ENCODE measurements around the gene KIF1A. TPM values are rescaled to one million over a fixed set of nuclear protein-coding genes. Genes with fewer than 3 reads are reported as not detected.

Gene KIF1A
- polyA plus RNA-seq, 1 donor, result 15.8 TPM

DNA sequence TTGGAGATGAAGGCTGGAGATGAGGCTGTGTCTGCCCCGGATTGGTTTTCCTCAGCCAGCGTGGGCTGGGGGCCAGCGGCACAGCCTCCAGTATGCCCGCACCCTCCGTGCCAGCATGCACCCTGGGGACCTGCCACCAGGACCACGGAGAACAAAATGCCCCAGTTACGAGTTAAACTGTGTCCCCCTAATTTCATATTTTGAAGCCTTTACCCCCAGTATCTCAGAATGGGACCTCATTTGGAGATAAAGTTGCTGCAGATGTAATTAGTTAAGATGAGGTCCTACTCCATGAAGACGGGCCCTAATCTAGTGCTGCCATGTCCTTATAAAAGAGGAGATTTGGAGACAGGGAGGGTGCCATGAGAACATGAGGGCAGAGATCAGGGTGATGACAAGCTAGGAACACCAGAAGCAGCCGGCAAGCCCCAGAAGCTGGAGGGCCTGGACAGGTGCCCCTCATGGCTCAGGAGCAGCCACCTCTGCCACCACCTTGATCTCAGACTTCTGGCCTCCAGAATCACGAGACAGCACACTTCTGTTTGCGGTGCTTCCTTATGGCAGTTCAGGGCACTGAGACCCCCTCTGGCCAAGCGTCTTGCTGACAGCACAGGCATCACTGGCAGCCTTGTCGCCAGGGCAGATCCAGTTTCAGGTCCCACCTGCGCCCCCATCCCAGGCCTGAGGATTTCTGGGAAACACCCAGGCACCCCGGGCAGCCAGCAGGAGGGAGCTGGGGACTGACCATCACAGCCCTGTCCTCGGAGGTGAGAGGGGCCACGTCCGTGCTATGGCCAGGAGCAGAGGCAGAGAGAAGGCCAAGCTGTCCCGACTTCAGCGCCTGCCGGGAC, 29.4 kb downstream of the KIF1A start:
- no peaks in the 10 kb centered on the region for H3K27me3 ChIP-seq (ENCODE audit: control insufficient read depth, insufficient read depth, low read length)
- no peak overlapping the region for H3K27ac ChIP-seq (ENCODE audit: low read length)
- no peaks in the 10 kb centered on the region for H3K9me3 ChIP-seq (ENCODE audit: control insufficient read depth, low read depth, low read length)
- no peak for DNase-seq
- no peaks in the 10 kb centered on the region for H3K36me3 ChIP-seq (ENCODE audit: control insufficient read depth, insufficient read depth, low read length)
- H3K4me1 ChIP-seq (ENCODE audit: control insufficient read depth, insufficient read depth, low read length), result peaks cover 19% of the 10 kb centered on the region
- no peak overlapping the region for H3K4me3 ChIP-seq (ENCODE audit: low read length)
- WGBS (ENCODE audit: insufficient coverage, low lambda C conversion rate), result no CpG with 5 or more reads among the region's 21 CpGs

DNA sequence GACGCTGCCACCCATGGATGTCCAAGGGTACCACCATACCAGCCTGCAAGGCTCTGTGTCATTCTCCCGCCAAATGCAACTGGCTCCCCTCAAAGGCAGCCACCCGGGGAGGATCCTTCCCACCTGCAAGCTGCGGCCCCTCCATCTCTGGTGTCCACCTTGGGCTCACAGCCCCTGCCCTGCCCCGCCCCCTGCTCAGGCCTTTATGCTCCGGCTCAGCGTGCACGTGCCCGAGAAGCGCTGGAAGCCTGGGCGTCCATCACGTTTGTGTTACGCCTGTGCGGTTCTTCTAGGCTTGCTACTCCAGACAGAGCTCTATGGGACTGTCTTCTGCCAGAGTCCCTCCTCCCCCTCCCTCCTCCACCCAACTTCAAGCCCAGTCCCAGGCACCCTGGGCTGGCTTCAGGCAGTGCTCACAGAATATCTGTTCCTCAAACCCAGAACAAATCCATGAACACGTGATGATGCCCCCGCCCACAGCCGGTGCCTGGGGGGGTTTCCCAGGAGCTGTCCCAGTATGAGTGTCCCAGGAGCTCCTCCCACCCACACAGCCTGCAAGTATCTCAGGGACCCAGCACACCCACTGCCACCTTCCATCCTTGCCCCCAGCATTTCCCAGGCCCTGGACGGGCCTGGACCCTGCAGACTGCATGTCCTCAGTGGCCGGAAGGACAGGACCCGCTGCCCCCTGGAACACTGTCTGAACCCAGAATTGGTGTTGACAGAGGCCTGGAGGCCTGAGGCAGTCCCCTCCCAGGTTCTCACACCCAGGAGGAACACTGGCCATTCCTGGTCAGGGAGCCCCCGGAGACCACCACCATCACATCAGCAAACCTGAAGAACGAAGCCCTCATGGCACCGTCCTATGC, 30.3 kb downstream of the KIF1A start:
- H3K4me3 ChIP-seq (ENCODE audit: low read length), result no peak overlapping the region
- no peaks in the 10 kb centered on the region for H3K27me3 ChIP-seq (ENCODE audit: control insufficient read depth, insufficient read depth, low read length)
- peaks cover 19% of the 10 kb centered on the region for H3K4me1 ChIP-seq (ENCODE audit: control insufficient read depth, insufficient read depth, low read length)
- H3K27ac ChIP-seq (ENCODE audit: low read length), result no peak overlapping the region
- no peak for DNase-seq
- no CpG with 5 or more reads among the region's 23 CpGs for WGBS (ENCODE audit: insufficient coverage, low lambda C conversion rate)
- H3K9me3 ChIP-seq (ENCODE audit: control insufficient read depth, low read depth, low read length), result no peaks in the 10 kb centered on the region
- no peaks in the 10 kb centered on the region for H3K36me3 ChIP-seq (ENCODE audit: control insufficient read depth, insufficient read depth, low read length)

DNA sequence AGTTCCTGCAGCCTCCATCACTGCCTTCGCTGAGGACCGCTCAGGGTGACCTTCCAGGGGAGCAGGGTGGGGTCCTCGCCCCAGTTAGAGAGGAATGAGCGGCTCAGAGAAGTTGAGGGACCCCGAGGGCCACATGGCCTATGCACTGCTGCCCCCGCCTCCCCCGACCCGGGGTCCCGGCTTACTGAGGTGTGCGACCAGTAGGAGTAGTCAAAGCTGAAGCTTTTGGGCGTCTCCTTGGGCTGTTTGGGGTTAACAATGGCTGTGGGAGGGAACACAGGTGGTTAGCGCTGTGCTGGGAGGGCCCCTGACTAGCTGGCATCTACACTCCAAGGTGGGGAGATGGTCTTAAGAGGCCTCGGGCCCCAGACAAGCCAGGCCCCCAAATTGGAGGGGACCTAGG, 31.0 kb downstream of the KIF1A start:
- DNase-seq, result no peak
- no peak overlapping the region for H3K4me3 ChIP-seq (ENCODE audit: low read length)
- no peaks in the 10 kb centered on the region for H3K36me3 ChIP-seq (ENCODE audit: control insufficient read depth, insufficient read depth, low read length)
- no peak overlapping the region for H3K27ac ChIP-seq (ENCODE audit: low read length)
- H3K4me1 ChIP-seq (ENCODE audit: control insufficient read depth, insufficient read depth, low read length), result peaks cover 17% of the 10 kb centered on the region
- WGBS (ENCODE audit: insufficient coverage, low lambda C conversion rate), result no CpG with 5 or more reads among the region's 13 CpGs
- H3K9me3 ChIP-seq (ENCODE audit: control insufficient read depth, low read depth, low read length), result no peaks in the 10 kb centered on the region
- no peaks in the 10 kb centered on the region for H3K27me3 ChIP-seq (ENCODE audit: control insufficient read depth, insufficient read depth, low read length)

DNA sequence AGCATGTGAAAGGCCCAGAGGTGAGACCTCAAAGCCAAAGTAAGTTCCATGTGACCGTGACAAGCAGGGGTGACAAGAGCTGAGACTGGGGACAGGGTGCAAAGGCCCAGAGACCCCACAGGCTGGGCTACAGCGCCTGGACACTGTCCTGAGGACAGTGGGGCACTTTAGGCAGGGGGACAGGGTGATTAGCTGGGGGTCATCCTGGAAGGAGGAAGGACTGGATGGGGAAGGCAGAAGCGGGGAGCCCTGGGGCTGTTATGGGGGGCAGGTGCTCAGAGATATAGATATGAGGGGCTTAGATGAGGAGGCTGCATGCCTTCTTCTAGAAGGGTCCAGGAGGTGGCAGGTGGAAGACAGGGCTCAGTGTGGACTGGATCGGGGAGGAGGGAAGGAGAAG, 31.5 kb downstream of the KIF1A start:
- H3K9me3 ChIP-seq (ENCODE audit: control insufficient read depth, low read depth, low read length), result no peaks in the 10 kb centered on the region
- no peak overlapping the region for H3K27ac ChIP-seq (ENCODE audit: low read length)
- H3K36me3 ChIP-seq (ENCODE audit: control insufficient read depth, insufficient read depth, low read length), result no peaks in the 10 kb centered on the region
- H3K27me3 ChIP-seq (ENCODE audit: control insufficient read depth, insufficient read depth, low read length), result no peaks in the 10 kb centered on the region
- peaks cover 12% of the 10 kb centered on the region for H3K4me1 ChIP-seq (ENCODE audit: control insufficient read depth, insufficient read depth, low read length)
- WGBS (ENCODE audit: insufficient coverage, low lambda C conversion rate), result no CpG with 5 or more reads among the region's 4 CpGs
- no peak overlapping the region for H3K4me3 ChIP-seq (ENCODE audit: low read length)
- DNase-seq, result no peak

- H3K27me3 ChIP-seq (ENCODE audit: control insufficient read depth, insufficient read depth, low read length), result no peaks in the 10 kb centered on the region
- no peaks in the 10 kb centered on the region for H3K36me3 ChIP-seq (ENCODE audit: control insufficient read depth, insufficient read depth, low read length)
- no peak overlapping the region for H3K27ac ChIP-seq (ENCODE audit: low read length)
- WGBS (ENCODE audit: insufficient coverage, low lambda C conversion rate), result no CpG with 5 or more reads among the region's 23 CpGs
- no peaks in the 10 kb centered on the region for H3K9me3 ChIP-seq (ENCODE audit: control insufficient read depth, low read depth, low read length)
- DNase-seq, result no peak
- peaks cover 8% of the 10 kb centered on the region for H3K4me1 ChIP-seq (ENCODE audit: control insufficient read depth, insufficient read depth, low read length)
- no peak overlapping the region for H3K4me3 ChIP-seq (ENCODE audit: low read length)
Measured at GRCh38 chr2:240787521-240788472, 32.2 kb downstream of the KIF1A start.

DNA sequence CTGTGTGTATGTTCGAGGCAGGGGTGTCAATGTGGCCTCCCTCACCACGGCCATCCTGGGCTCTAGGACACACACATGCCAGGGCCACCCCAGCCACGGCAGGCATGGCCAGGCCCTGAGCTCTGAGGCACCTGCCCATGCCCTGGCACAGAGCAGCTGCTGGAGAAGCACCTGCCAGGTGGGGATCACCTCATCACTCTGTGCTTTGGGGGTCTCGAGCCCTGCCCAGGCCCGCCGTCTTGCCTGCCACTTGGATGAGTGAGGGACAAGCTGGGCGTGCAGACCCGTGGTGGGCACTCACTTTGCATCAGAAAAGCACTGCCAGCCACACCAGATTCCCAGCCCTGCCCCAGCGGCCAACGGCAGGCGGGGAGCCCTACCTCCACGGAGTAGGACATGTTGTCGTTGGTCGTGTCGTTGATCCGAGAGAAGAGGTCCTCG, 33.1 kb downstream of the KIF1A start:
- Histone ChIP-seq H3K9me3 (ENCODE audit: control insufficient read depth, low read depth, low read length) (peaks cover 2% of the 10 kb centered on the region), H3K27ac (ENCODE audit: low read length) (no peak overlapping the region), H3K36me3 (ENCODE audit: control insufficient read depth, insufficient read depth, low read length) (no peaks in the 10 kb centered on the region), H3K4me3 (ENCODE audit: low read length) (no peak overlapping the region), H3K27me3 (ENCODE audit: control insufficient read depth, insufficient read depth, low read length) (no peaks in the 10 kb centered on the region), H3K4me1 (ENCODE audit: control insufficient read depth, insufficient read depth, low read length) (peaks cover 3% of the 10 kb centered on the region)
- DNase-seq, result no peak
- no CpG with 5 or more reads among the region's 17 CpGs for WGBS (ENCODE audit: insufficient coverage, low lambda C conversion rate)

- DNase-seq, result no peak
- no peak overlapping the region for H3K27ac ChIP-seq (ENCODE audit: low read length)
- H3K36me3 ChIP-seq (ENCODE audit: control insufficient read depth, insufficient read depth, low read length), result no peaks in the 10 kb centered on the region
- H3K4me3 ChIP-seq (ENCODE audit: low read length), result no peak overlapping the region
- WGBS (ENCODE audit: insufficient coverage, low lambda C conversion rate), result no CpG with 5 or more reads among the region's 8 CpGs
- no peaks in the 10 kb centered on the region for H3K27me3 ChIP-seq (ENCODE audit: control insufficient read depth, insufficient read depth, low read length)
- H3K9me3 ChIP-seq (ENCODE audit: control insufficient read depth, low read depth, low read length), result peaks cover 3% of the 10 kb centered on the region
- peaks cover under 1% of the 10 kb centered on the region for H3K4me1 ChIP-seq (ENCODE audit: control insufficient read depth, insufficient read depth, low read length)
Measured at GRCh38 chr2:240786355-240786841, 33.6 kb downstream of the KIF1A start.

DNA sequence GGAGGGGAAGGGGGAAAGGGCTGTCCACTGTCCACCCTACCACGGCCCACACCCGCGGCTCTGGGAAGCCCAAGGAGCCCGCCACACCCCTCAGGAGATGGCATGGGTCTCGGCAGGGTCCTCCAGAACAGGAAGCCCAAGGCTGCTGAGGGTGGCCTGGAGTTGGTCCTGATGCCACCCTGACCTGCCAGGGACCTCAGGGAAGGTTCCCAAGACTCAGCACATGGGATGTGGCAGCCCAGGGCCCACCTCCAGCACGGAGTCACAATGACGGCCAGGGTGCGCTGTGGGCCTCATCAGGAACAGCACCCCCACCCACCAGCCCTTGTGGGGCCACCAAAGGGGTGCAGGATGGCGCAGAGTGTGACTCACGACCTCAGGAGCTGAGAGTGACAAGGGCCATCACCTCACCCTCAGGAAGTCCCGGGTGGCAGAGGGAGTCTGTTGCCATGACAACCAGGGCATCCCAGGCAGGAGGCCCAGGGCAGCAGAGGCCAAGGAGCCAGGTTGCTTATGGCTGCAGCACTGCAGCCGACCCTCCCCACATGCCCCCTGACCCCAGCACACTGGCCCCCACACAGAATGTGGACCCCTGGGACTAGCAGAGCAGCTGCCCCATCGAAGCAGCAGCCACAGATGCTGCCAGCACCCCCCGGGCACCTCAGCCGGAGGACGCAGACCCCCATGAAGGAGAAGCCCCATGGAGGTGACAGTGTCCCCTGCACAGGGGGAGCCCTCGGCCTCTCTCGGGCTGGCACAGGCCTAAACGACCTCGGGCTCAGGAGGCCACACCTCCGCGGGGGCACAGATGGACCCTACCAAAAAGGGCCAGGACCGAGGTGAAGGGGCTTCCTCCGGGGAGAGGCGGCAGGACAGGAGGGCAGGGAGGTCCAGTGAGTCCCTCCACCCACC, 34.3 kb downstream of the KIF1A start:
- no peak overlapping the region for H3K4me3 ChIP-seq (ENCODE audit: low read length)
- H3K4me1 ChIP-seq (ENCODE audit: control insufficient read depth, insufficient read depth, low read length), result no peaks in the 10 kb centered on the region
- peaks cover 3% of the 10 kb centered on the region for H3K9me3 ChIP-seq (ENCODE audit: control insufficient read depth, low read depth, low read length)
- H3K27ac ChIP-seq (ENCODE audit: low read length), result no peak overlapping the region
- H3K36me3 ChIP-seq (ENCODE audit: control insufficient read depth, insufficient read depth, low read length), result no peaks in the 10 kb centered on the region
- no CpG with 5 or more reads among the region's 25 CpGs for WGBS (ENCODE audit: insufficient coverage, low lambda C conversion rate)
- H3K27me3 ChIP-seq (ENCODE audit: control insufficient read depth, insufficient read depth, low read length), result no peaks in the 10 kb centered on the region
- DNase-seq, result no peak
